NB4 (cell line): ENCODE results near the gene STK24.

Source experiments
- CTCF ChIP-seq: IDR thresholded peaks from one replicate; pipeline ENCODE4 v1.5.1; 2012; ENCODE audit warnings: low read depth, low read length
- POLR2A ChIP-seq: IDR thresholded peaks from 2 replicates; pipeline ENCODE4 v1.6.1; 2011; ENCODE audit warnings: mild to moderate bottlenecking; ENCODE audit not compliant: insufficient read length; ENCODE audit errors: extremely low read depth

DNA sequence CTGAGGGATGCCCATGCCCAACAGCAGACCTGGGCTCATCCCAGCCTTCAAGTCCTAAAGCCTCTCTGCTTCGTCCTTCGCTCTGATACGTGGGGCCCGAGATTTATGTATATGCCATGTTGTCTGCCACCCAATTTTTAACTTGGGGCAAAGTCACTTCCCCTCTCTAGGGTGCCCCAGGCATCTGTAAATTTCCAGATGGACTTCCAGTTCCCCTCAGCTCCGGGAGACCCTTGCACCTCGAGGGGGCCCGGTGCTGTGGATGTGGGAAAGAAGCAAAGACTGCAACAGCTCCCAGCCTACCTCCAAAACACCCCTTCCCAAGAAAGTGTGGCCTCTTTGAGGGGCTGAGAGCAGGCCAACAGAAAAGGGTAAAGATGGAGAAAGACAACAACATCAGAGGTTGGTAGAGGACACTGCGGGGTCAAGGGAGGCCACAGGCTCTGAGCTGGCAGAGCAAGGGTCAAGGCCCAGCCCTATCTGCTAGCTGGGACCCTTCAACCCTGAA lies 97.4 kb downstream of the STK24 start:
- TF ChIP-seq CTCF (no peak), POLR2A (no peak)
